Esophagus muscularis mucosa (tissue), 3 donors: ENCODE data around the gene FIGLA.

Experiments
- EP300 ChIP-seq: sonication (generic); formaldehyde crosslinking; IDR thresholded peaks from one replicate; pipeline ENCODE4 v1.6.1; 2017; ENCODE audit warnings: antibody characterized with exemption
- POLR2AphosphoS5 ChIP-seq, 2 donors: sonication (generic); formaldehyde crosslinking; IDR thresholded peaks; one replicate each; pipeline ENCODE4 v1.6.1; 2017; ENCODE audit warnings: antibody characterized with exemption in 2 of 2

DNA sequence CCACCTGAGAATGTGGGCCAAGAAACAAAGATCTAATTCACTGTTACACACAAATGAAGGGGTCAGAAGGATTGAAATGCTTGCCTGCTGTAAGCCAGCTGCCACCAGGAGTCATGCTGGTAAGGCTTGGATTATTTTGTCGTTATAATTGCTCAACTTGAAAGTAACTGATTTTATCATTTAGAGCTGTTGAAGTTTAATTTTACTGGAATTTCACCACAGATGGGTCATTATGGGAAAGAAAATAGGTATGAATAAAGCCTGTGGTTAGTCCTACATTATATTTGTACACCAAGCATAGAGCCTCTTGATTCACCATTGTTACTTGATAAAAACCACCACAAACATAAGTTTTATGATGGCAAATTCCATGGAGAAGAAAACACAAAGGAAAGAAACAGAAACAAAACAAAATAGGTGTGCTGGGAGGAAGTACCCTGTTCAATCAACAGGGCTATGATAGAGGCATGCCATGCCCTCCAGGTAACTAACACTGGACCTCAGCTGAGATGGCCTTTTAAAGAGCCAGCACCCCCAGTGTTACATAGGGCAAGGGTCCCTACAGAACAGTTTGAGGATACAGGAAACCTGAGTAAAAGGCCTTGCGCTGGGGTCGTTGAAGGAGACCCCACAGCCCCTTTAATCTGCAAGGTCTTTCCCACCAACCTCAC is 27.0 kb upstream of the FIGLA start:
- TF ChIP-seq EP300 (no peak), POLR2AphosphoS5 (IDR thresholded peaks at IDR 0.05) (no peak)
